Fibroblast of skin of left quadriceps (primary cell): ENCODE measurements around the gene PDX1.
A peak's percentile ranks its signal among the peaks of the same experiment; 100 is the strongest.

Experiments
- DNase-seq, 2 experiments: peaks; one replicate each; pipeline ENCODE4 v3.0.0-alpha.2; 2013; ENCODE audit warnings: low read depth in 2 of 2

PDX1 gene

GRCh38 chr13:27922883-27923612 lies 3.2 kb downstream of the PDX1 start:
- DNase-seq = no peak

GRCh38 chr13:27923794-27924528 lies 4.2 kb downstream of the PDX1 start:
- no peak for DNase-seq

GRCh38 chr13:27924529-27925141 lies 4.8 kb downstream of the PDX1 start:
- no peak for DNase-seq

GRCh38 chr13:27925220-27925991 lies 5.6 kb downstream of the PDX1 start:
- DNase-seq = no peak

GRCh38 chr13:27926644-27927434 lies 7.0 kb downstream of the PDX1 start:
- no peak for DNase-seq

GRCh38 chr13:27927444-27928352 lies 7.9 kb downstream of the PDX1 start:
- no peak for DNase-seq

GRCh38 chr13:27928353-27928804 lies 8.6 kb downstream of the PDX1 start:
- no peak for DNase-seq

- DNase-seq = no peak
Measured at GRCh38 chr13:27928805-27929753, 9.3 kb downstream of the PDX1 start.

GRCh38 chr13:27929868-27930267 lies 10.1 kb downstream of the PDX1 start:
- no peak for DNase-seq

GRCh38 chr13:27933118-27933517 lies 13.3 kb downstream of the PDX1 start:
- no peak for DNase-seq

- DNase-seq = no peak
Measured at GRCh38 chr13:27933580-27934328, 14.0 kb downstream of the PDX1 start.

- no peak for DNase-seq
Measured at GRCh38 chr13:27942972-27943371, 23.2 kb downstream of the PDX1 start.

- DNase-seq = no peak
Measured at GRCh38 chr13:27952876-27953675, 33.3 kb downstream of the PDX1 start.

- DNase-seq = peak; percentile 20 to 40
Measured at GRCh38 chr13:27953676-27954405, 34.0 kb downstream of the PDX1 start.

- DNase-seq = no peak
Measured at GRCh38 chr13:27954406-27954851, 34.6 kb downstream of the PDX1 start.

GRCh38 chr13:27955014-27955591 lies 35.3 kb downstream of the PDX1 start:
- DNase-seq = no peak
